GM23338 (cell line): ENCODE data around the gene BMP15. TPM values are rescaled to one million over a fixed set of nuclear protein-coding genes. Genes with fewer than 3 reads are reported as not detected.

Source experiments
- ATAC-seq: fragments of 200-7000 bp; cut with Tn5 transposase; 3 replicates; pipeline ENCODE4 v1.9.1; 2020
- DNase-seq: peaks from one replicate; pipeline ENCODE4 v3.0.0-alpha.2; 2015; ENCODE audit warnings: low spot score
- H2AFZ ChIP-seq: fragments of 200-600 bp; sonication (generic); 2 replicates; pipeline ENCODE4 v1.8.0; 2016; ENCODE audit warnings: antibody characterized with exemption, mild to moderate bottlenecking, moderate library complexity
- H3F3A ChIP-seq: fragments of 200-600 bp; sonication (generic); replicated peaks from 2 replicates; pipeline ENCODE4 v1.8.0; 2017; ENCODE audit warnings: antibody characterized with exemption, mixed run types, low read depth
- H3K27ac ChIP-seq: fragments of 200-600 bp; sonication (generic); 2 replicates; pipeline ENCODE4 v1.6.1; 2016; ENCODE audit warnings: low read depth
- H3K27me3 ChIP-seq: fragments of 200-600 bp; sonication (generic); 2 replicates; pipeline ENCODE4 v1.8.0; 2016; ENCODE audit warnings: mild to moderate bottlenecking, mixed run types, moderate library complexity; ENCODE audit not compliant: insufficient read depth
- H3K36me3 ChIP-seq: fragments of 200-600 bp; sonication (generic); 2 replicates; pipeline ENCODE4 v1.8.0; 2016; ENCODE audit warnings: mild to moderate bottlenecking; ENCODE audit not compliant: insufficient read depth
- H3K4me1 ChIP-seq: fragments of 200-600 bp; sonication (generic); 2 replicates; pipeline ENCODE4 v1.8.0; 2016; ENCODE audit warnings: mild to moderate bottlenecking, moderate library complexity; ENCODE audit not compliant: insufficient read depth
- H3K4me2 ChIP-seq: fragments of 200-600 bp; sonication (generic); 2 replicates; pipeline ENCODE4 v1.7.1; 2017; ENCODE audit warnings: mixed run types
- H3K4me3 ChIP-seq: fragments of 200-600 bp; sonication (generic); 2 replicates; pipeline ENCODE4 v1.6.1; 2016; ENCODE audit warnings: mixed run types
- H3K79me2 ChIP-seq: fragments of 200-600 bp; sonication (generic); replicated peaks from 2 replicates; pipeline ENCODE4 v1.8.0; 2017; ENCODE audit warnings: mild to moderate bottlenecking; ENCODE audit not compliant: insufficient read depth
- H3K9me2 ChIP-seq: fragments of 200-600 bp; sonication (generic); 2 replicates; pipeline ENCODE4 v1.8.0; 2017; ENCODE audit not compliant: insufficient read depth
- H4K20me1 ChIP-seq: fragments of 200-600 bp; sonication (generic); replicated peaks from 2 replicates; pipeline ENCODE4 v1.8.0; 2017; ENCODE audit warnings: mild to moderate bottlenecking; ENCODE audit not compliant: insufficient read depth
- H3K27ac Mint-ChIP-seq: 2 replicates; pipeline ENCODE4 v1.8.0; 2020; ENCODE audit warnings: inconsistent platforms, mild to moderate bottlenecking, moderate library complexity, mixed read lengths
- H3K27me3 Mint-ChIP-seq: 3 replicates; pipeline ENCODE4 v1.8.0; 2022; ENCODE audit warnings: low read depth, mild to moderate bottlenecking, moderate library complexity, mixed read lengths, inconsistent platforms; ENCODE audit not compliant: insufficient read depth, poor library complexity
- H3K36me3 Mint-ChIP-seq: 3 replicates; pipeline ENCODE4 v1.8.0; 2021; ENCODE audit warnings: low read depth, mild to moderate bottlenecking, inconsistent platforms, moderate library complexity, mixed read lengths
- H3K4me1 Mint-ChIP-seq: 3 replicates; pipeline ENCODE4 v1.8.0; 2020; ENCODE audit warnings: mild to moderate bottlenecking, inconsistent platforms, mixed read lengths
- H3K4me3 Mint-ChIP-seq: 3 replicates; pipeline ENCODE4 v1.8.0; 2021; ENCODE audit warnings: moderate library complexity, mild to moderate bottlenecking, inconsistent platforms, mixed read lengths
- H3K9me3 Mint-ChIP-seq: 3 replicates; pipeline ENCODE4 v1.8.0; 2020; ENCODE audit warnings: moderate library complexity, mild to moderate bottlenecking, inconsistent platforms, mixed read lengths
- CREB1 ChIP-seq: fragments of 250-450 bp; sonication (Bioruptor Pico); IDR thresholded peaks from 2 replicates; pipeline ENCODE4 v1.5.0; 2020; ENCODE audit warnings: low read depth, mild to moderate bottlenecking, moderate library complexity
- EZH2phosphoT487 ChIP-seq: fragments of 200-600 bp; sonication (generic); IDR thresholded peaks from one replicate; pipeline ENCODE4 v1.8.1; 2018; ENCODE audit warnings: antibody characterized with exemption; ENCODE audit not compliant: unreplicated experiment
- JUNB ChIP-seq: IDR thresholded peaks from one replicate; pipeline ENCODE4 v1.6.1; 2016; ENCODE audit warnings: antibody characterized with exemption; ENCODE audit not compliant: unreplicated experiment
- NANOG ChIP-seq: IDR thresholded peaks from 2 replicates; pipeline ENCODE4 v1.6.1; 2016; ENCODE audit warnings: antibody characterized with exemption, borderline replicate concordance
- POLR2AphosphoS5 ChIP-seq: IDR thresholded peaks from 2 replicates; pipeline ENCODE4 v1.6.1; 2016; ENCODE audit warnings: antibody characterized with exemption, low read depth
- STAT1 ChIP-seq: IDR thresholded peaks from one replicate; pipeline ENCODE4 v1.6.1; 2016; ENCODE audit warnings: antibody characterized with exemption; ENCODE audit not compliant: unreplicated experiment
- ZNF114 ChIP-seq: fragments of 250-450 bp; sonication (Bioruptor Pico); IDR thresholded peaks from 2 replicates; pipeline ENCODE4 v1.5.0; 2020; ENCODE audit warnings: mild to moderate bottlenecking, moderate library complexity
- ZNF331 ChIP-seq: fragments of 250-450 bp; sonication (Bioruptor Pico); IDR thresholded peaks from 2 replicates; pipeline ENCODE4 v1.5.0; 2020; ENCODE audit warnings: low read depth, mild to moderate bottlenecking, moderate library complexity
- polyA plus RNA-seq: library from polyadenylated mRNA; unstranded; fragments of >200 nt; fragmentation: Nextera tagmentation; extraction: Ambion mirVana; gene quantifications from 2 replicates; pipeline ENCODE4 v1.2.1, GENCODE V29; 2016
- total RNA-seq: library from RNA; depleted of rRNA; stranded (reverse); fragments of >200 nt; shearing (Covaris generic); gene quantifications from 2 replicates; pipeline ENCODE4 v1.2.3, GENCODE V29; 2014
- TF ChIP-seq, protein P1 (sequence below): IDR thresholded peaks from 2 replicates; pipeline ENCODE4 v1.6.1; 2016; ENCODE audit warnings: antibody characterized with exemption
- TF ChIP-seq, protein P2 (sequence below), 2 experiments: fragments of 200-600 bp in 1 of 2; sonication (generic) in 1 of 2; conservative IDR thresholded peaks; 2 replicates each; pipeline versions ENCODE4 v1.5.1 to v1.6.1; 2016 to 2017; ENCODE audit warnings: antibody characterized with exemption in 2 of 2, low read depth in 2 of 2, mild to moderate bottlenecking in 2 of 2, moderate library complexity in 1 of 2
- TF ChIP-seq, protein P3 (sequence below): fragments of 250-450 bp; sonication (Bioruptor Pico); IDR thresholded peaks from 2 replicates; pipeline ENCODE4 v1.5.0; 2020; ENCODE audit warnings: mild to moderate bottlenecking, moderate library complexity

The BMP15 gene
- total and polyA plus RNA-seq, 2 experiments from 2014 or later: not detected

DNA sequence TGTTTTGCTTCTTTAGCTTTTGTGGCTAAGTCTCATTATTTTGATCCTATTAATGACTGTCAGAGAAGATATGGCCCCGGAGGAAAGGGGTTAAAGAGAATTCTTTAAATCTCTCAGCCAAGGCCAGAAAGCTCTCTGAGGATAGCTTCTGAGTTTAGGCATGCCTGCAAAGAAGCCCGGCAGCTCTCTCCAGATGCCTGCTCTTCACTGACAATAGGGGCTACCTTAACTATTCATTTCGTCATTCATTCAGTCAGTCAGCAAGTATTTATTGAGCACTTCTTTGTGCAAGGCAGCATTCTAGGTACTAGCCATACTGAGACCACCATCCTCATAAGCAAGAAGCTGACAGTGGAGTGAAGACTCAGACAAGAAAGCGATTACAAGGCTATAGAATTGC lies 34.0 kb upstream of the BMP15 start:
- no peak overlapping the region for H3K27ac Mint-ChIP-seq
- Histone ChIP-seq H3K4me2 (no peak overlapping the region), H3K27me3 (no peaks in the 10 kb centered on the region), H4K20me1 (no peaks in the 10 kb centered on the region), H3K36me3 (no peaks in the 10 kb centered on the region), H2AFZ (no peak overlapping the region), H3K9me2 (no peaks in the 10 kb centered on the region), H3K4me3 (no peak overlapping the region), H3K4me1 (peaks cover 8% of the 10 kb centered on the region; the same call in 1 of the 2 replicates), H3F3A (no peaks in the 10 kb centered on the region), H3K27ac (peak overlapping the region; percentile 42; the same call in 1 of the 2 replicates), H3K79me2 (no peaks in the 10 kb centered on the region)
- no peaks in the 10 kb centered on the region for H3K36me3 Mint-ChIP-seq
- H3K27me3 Mint-ChIP-seq: peaks cover under 1% of the 10 kb centered on the region
- peak; percentile 60 for ATAC-seq
- TF ChIP-seq, protein P1, sequence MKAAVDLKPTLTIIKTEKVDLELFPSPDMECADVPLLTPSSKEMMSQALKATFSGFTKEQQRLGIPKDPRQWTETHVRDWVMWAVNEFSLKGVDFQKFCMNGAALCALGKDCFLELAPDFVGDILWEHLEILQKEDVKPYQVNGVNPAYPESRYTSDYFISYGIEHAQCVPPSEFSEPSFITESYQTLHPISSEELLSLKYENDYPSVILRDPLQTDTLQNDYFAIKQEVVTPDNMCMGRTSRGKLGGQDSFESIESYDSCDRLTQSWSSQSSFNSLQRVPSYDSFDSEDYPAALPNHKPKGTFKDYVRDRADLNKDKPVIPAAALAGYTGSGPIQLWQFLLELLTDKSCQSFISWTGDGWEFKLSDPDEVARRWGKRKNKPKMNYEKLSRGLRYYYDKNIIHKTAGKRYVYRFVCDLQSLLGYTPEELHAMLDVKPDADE: no peak
- TF ChIP-seq CREB1 (CRISPR knock-in tag): no peak
- no peak for TF ChIP-seq ZNF114 (CRISPR knock-in tag)
- TF ChIP-seq POLR2AphosphoS5: no peak
- TF ChIP-seq NANOG: no peak
- no peak for TF ChIP-seq ZNF331 (CRISPR knock-in tag)
- no peak for TF ChIP-seq STAT1
- TF ChIP-seq, protein P2, sequence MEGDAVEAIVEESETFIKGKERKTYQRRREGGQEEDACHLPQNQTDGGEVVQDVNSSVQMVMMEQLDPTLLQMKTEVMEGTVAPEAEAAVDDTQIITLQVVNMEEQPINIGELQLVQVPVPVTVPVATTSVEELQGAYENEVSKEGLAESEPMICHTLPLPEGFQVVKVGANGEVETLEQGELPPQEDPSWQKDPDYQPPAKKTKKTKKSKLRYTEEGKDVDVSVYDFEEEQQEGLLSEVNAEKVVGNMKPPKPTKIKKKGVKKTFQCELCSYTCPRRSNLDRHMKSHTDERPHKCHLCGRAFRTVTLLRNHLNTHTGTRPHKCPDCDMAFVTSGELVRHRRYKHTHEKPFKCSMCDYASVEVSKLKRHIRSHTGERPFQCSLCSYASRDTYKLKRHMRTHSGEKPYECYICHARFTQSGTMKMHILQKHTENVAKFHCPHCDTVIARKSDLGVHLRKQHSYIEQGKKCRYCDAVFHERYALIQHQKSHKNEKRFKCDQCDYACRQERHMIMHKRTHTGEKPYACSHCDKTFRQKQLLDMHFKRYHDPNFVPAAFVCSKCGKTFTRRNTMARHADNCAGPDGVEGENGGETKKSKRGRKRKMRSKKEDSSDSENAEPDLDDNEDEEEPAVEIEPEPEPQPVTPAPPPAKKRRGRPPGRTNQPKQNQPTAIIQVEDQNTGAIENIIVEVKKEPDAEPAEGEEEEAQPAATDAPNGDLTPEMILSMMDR (conservative IDR thresholded peaks at IDR 0.05; ENCODE audit: low read depth in 2 of 2): no peak
- no peak for TF ChIP-seq JUNB
- TF ChIP-seq EZH2phosphoT487: no peak
- TF ChIP-seq, protein P3, sequence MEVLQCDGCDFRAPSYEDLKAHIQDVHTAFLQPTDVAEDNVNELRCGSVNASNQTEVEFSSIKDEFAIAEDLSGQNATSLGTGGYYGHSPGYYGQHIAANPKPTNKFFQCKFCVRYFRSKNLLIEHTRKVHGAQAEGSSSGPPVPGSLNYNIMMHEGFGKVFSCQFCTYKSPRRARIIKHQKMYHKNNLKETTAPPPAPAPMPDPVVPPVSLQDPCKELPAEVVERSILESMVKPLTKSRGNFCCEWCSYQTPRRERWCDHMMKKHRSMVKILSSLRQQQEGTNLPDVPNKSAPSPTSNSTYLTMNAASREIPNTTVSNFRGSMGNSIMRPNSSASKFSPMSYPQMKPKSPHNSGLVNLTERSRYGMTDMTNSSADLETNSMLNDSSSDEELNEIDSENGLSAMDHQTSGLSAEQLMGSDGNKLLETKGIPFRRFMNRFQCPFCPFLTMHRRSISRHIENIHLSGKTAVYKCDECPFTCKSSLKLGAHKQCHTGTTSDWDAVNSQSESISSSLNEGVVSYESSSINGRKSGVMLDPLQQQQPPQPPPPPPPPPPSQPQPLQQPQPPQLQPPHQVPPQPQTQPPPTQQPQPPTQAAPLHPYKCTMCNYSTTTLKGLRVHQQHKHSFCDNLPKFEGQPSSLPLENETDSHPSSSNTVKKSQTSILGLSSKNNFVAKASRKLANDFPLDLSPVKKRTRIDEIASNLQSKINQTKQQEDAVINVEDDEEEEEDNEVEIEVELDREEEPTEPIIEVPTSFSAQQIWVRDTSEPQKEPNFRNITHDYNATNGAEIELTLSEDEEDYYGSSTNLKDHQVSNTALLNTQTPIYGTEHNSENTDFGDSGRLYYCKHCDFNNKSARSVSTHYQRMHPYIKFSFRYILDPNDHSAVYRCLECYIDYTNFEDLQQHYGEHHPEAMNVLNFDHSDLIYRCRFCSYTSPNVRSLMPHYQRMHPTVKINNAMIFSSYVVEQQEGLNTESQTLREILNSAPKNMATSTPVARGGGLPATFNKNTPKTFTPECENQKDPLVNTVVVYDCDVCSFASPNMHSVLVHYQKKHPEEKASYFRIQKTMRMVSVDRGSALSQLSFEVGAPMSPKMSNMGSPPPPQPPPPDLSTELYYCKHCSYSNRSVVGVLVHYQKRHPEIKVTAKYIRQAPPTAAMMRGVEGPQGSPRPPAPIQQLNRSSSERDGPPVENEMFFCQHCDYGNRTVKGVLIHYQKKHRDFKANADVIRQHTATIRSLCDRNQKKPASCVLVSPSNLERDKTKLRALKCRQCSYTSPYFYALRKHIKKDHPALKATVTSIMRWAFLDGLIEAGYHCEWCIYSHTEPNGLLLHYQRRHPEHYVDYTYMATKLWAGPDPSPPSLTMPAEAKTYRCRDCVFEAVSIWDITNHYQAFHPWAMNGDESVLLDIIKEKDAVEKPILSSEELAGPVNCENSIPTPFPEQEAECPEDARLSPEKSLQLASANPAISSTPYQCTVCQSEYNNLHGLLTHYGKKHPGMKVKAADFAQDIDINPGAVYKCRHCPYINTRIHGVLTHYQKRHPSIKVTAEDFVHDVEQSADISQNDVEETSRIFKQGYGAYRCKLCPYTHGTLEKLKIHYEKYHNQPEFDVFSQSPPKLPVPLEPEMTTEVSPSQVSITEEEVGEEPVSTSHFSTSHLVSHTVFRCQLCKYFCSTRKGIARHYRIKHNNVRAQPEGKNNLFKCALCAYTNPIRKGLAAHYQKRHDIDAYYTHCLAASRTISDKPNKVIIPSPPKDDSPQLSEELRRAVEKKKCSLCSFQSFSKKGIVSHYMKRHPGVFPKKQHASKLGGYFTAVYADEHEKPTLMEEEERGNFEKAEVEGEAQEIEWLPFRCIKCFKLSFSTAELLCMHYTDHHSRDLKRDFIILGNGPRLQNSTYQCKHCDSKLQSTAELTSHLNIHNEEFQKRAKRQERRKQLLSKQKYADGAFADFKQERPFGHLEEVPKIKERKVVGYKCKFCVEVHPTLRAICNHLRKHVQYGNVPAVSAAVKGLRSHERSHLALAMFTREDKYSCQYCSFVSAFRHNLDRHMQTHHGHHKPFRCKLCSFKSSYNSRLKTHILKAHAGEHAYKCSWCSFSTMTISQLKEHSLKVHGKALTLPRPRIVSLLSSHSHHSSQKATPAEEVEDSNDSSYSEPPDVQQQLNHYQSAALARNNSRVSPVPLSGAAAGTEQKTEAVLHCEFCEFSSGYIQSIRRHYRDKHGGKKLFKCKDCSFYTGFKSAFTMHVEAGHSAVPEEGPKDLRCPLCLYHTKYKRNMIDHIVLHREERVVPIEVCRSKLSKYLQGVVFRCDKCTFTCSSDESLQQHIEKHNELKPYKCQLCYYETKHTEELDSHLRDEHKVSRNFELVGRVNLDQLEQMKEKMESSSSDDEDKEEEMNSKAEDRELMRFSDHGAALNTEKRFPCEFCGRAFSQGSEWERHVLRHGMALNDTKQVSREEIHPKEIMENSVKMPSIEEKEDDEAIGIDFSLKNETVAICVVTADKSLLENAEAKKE (CRISPR knock-in tag): no peak
- no peak overlapping the region for H3K4me3 Mint-ChIP-seq
- peak; percentile 8 for DNase-seq
- peaks cover 11% of the 10 kb centered on the region for H3K4me1 Mint-ChIP-seq
- H3K9me3 Mint-ChIP-seq: no peaks in the 10 kb centered on the region
